Renal cortex interstitium (tissue), 11 donors: ENCODE results near the gene AP1M2. TPM values are rescaled to one million over a fixed set of nuclear protein-coding genes. Genes with fewer than 3 reads are reported as not detected.
A peak's percentile ranks its signal among the peaks of the same experiment; 100 is the strongest.
"Not testable (repeated sequence)": the region's sequence is repeated elsewhere in the genome, so short reads cannot be mapped to it uniquely, and the experiment has no call there.

Source experiments
- DNase-seq, 11 donors: peaks; one replicate each; pipeline ENCODE4 v3.0.0-alpha.2; 2013; ENCODE audit warnings: low read depth in 9 of 11, low spot score in 4 of 11; ENCODE audit errors: extremely low read depth in 1 of 11
- polyA plus RNA-seq, 3 donors: library from polyadenylated mRNA; unstranded; fragments of 120-200 nt; gene quantifications; one replicate each; pipeline ENCODE4 v1.2.1, GENCODE V29; 2013; ENCODE audit not compliant: insufficient read length in 3 of 3

The AP1M2 gene
- polyA plus RNA-seq, 3 donors = 34.9 to 55.7 (median 38.7) TPM

- not testable (repeated sequence) for DNase-seq
These were observed 36.1 kb downstream of the AP1M2 start for GRCh38 chr19:10551006-10551405.

GRCh38 chr19:10550336-10550735 lies 36.8 kb downstream of the AP1M2 start:
- DNase-seq = no peak

DNA sequence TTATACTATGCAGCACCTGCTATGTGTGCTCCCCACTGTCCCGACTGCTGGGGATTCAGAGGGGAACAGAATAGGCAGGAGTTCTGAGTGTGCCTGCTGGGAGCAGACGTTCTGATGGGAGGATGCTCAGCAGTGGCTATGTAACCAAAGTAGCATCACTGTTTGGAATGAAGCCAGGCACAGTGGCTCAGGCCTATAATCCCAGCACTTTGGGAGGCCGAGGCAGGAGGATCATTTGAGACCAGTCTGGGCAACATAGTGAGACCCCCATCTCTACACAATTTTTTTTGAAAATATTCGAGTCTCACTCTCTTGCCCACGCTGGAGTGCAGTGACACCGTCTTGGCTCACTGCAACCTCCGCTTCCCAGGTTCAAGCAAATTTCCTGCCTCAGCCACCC lies 37.4 kb downstream of the AP1M2 start:
- DNase-seq = no peak

GRCh38 chr19:10548746-10549276 lies 38.3 kb downstream of the AP1M2 start:
- no peak for DNase-seq

DNA sequence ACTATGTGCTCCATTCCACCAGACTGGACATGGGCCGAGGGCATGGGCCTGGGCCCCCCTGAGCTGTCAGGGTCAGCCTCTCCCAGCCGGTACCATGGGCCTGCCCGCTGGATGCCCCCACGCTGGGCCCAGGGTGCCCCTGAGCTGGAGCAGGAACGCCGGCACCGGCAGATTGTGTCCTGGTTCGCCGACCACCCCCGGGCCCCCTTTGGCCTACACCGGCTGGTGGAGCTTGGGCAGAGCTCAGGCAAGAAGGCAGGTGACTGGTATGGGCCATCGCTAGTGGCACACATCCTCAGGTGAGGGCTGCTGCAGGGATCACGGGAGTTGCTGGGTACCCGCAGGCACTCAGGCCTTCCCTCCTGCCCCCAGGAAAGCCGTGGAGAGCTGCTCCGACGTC lies 40.3 kb downstream of the AP1M2 start:
- no peak for DNase-seq

DNA sequence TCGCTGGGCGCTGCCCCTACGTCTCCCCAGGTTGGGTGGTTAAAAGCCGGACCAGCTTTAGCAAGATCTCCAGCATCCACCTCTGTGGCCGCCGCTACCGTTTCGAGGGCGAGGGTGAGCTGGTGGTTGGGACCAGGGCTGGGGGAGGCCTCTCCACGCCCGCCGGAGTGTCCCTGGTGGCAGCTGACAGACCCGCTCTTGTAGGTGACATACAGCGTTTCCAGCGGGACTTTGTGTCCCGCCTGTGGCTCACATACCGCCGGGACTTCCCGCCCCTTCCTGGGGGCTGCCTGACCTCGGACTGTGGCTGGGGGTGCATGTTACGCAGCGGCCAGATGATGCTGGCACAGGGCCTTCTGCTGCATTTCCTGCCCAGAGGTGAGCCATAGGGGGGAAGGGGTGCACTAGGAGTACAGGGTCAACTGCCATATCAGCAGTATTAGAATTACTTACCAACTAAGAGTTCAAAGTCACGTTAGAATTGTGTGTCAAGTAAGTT lies 42.3 kb downstream of the AP1M2 start:
- DNase-seq = no peak

GRCh38 chr19:10544242-10544752 lies 42.8 kb downstream of the AP1M2 start:
- no peak for DNase-seq

- peak in 7 of 11 donors; percentile 39 to 74 (median 65) for DNase-seq
These were observed 43.5 kb downstream of the AP1M2 start, which contains the start of gene ATG4D for GRCh38 chr19:10543420-10544241. Gene ATG4D, plus strand, starts transcription at chr19:10543904. Its CDS starts 187 bp downstream, at chr19:10544091.

DNA sequence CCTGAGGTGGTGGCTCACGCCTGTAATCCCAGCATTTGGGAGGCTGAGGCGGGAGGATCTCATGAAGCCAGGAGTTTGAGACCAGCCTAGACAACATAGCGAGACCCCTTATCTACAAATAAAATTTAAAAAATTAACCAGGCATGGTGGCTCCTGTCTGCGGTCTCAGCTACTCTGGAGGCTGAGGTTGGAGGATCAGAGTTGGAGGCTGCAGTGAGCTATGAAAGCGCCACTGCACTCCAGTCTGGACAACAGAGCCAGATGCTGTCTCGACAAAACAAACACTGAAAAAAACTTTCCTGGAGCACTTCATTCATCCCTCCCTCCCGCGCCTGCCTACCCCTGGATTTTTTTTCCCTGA lies 44.1 kb downstream of the AP1M2 start:
- no peak for DNase-seq

DNA sequence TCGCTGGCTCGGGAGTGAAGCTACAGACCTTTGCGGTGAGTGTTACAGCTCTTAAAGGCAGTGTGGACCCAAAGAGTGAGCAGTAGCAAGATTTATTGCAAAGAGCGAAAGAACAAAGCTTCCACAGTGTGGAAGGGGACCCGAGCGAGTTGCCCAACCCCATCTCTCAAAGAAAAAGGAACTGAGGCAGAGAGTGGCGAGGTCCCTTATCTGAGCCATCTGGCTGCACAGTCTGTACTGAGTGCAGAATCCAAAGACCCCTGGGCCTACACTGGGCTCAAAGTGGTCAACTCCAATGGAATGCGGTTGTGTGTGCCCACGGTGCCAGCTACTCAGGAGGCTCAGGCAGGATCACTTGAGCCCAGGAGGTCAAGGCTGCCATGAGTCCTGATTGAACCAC lies 48.1 kb downstream of the AP1M2 start:
- not testable (repeated sequence) for DNase-seq

DNA sequence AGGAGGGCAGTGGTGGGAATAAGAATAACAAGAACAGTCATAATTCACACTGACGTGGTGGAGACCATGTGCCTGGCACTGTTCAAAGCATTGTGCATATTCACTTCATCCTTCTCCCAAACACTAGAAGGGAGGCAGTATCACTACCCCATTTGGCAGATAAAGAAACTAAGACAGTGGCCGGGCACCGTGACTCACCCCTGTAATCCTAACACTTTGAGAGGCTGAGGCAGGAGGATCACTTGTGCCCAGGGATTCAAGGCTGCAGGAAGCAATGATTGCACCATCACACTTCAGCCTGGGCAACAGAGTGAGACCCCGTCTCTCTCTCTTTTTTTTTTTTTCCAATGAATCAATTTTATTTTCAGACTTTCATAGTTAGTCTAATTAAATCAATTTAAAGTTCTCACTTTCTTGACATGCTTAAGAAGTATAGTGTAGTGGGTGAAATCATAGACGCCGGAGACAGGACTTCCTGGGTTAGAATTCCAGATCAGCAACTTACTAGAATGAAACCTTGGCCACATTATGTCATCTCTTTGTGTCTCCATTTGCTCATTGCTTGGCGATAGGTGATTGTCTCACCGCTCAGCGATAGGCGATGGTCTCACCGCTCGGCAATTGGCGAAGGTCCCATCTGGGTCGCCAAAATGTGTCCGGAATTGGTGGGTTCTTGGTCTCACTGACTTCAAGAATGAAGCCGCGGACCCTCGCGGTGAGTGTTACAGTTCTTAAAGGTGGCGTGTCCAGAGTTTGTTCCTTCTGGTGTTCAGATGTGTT lies 48.7 kb downstream of the AP1M2 start:
- DNase-seq = no peak

DNA sequence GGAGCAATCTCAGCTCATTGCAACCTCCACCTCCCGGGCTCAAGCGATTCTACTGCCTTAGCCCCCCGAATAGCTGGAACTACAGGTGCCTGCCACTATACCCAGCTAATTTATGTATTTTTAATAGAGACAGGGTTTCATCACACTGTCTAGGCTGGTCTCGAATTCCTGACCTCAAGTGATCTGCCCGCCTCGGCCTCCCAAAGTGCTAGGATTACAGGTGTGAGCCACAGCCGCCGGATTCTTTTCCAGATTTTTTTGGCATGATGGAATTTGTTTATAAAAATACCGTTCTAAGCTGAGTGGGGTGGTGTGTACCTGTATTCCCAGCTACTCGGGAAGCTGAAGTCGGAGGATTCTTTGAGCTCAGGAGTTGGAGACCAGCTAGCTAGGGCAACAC lies 49.4 kb downstream of the AP1M2 start:
- no peak for DNase-seq

GRCh38 chr19:10535613-10536012 lies 51.5 kb downstream of the AP1M2 start:
- DNase-seq = no peak

DNA sequence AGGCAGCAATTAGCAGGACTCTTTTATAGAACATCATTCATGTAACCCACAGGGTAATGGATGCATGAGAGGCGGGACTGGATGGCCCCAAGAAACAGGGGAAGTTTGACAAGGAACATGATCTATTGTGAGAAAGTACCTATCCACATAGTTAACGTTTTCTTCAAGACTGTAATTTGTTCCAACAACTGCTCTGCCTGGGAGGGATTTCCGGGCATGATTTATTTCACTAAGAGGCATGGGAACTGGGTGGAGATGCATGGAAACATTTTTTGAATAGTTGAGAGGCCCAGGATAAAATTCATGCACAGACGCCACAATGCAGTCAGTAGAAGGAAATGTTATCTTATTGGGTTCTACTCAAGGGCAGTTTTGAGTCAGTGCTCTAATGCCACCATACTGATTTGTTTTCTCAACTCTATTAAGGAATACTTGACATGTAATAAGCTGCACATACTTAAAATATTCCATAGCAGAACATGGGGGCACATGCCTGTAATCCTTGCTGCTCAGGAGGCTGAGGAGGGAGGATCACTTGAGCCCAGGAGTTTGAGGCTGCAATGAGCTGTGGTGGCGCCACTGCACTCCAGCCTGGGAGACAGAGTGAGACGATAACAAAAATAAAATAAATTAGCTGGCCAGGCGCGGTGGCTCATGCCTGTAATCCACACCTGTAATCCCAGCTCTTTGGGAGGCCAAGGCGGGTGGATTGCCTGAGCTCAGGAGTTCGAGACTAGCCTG lies 53.3 kb downstream of the AP1M2 start:
- no peak for DNase-seq

GRCh38 chr19:10532457-10532856 lies 54.7 kb downstream of the AP1M2 start:
- DNase-seq = no peak

GRCh38 chr19:10526887-10527286 lies 60.2 kb downstream of the AP1M2 start:
- DNase-seq = not testable (repeated sequence)

GRCh38 chr19:10525636-10526035 lies 61.5 kb downstream of the AP1M2 start:
- no peak for DNase-seq

DNA sequence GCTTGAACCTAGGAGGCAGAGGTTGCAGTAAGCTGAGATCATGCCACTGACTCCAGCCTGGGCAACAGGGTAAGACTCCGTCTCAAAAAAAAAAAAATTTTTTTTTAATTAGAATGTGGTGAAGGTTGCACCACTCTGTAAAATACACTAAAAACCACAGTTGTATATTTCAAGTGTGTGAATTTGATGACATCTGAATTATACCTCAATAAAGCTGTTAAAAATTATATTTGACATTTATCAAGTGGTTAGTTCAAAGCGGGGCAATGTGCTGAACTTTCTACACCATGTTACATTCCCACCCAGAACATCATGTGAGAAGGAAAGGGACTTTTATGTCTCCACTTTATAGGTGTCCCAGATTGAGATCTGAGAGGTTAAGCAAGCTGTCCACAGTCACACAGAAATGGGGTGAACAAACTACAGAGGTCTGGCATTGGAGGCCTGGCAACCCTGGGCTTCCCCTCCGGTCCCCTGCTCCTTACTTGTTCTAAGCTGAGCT lies 63.9 kb downstream of the AP1M2 start:
- DNase-seq = no peak
